ENCODE data around the gene BRI3BP.
"Not testable (repeated sequence)": the region's sequence is repeated elsewhere in the genome, so short reads cannot be mapped to it uniquely, and the experiment has no call there.

BRI3BP gene

DNA sequence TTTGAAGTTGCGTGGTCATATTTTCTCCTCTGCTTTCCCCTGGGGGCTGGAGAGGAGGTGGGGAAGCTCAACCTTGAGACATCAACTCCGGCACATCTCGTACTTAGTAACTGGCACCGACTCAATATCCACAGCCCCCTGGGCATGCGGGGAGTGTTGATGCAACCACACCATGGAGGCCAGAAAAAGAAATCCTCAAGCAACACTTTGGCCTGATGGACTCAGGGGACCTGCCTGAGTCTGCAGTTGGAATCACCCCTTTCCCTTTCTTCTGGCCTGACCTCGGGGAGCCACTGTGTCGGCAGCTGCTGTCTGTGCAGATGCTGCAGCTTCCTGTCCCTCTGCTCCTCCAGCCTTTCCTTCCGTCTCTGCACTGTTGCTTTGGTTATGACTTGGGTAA lies 60.4 kb downstream of the BRI3BP start:
- DNase-seq (ENCODE audit: low read depth): no peak
- in situ Hi-C loops (cut with HindIII; ENCODE audit: low sequenced_read_pairs): no loop called here
- no peak overlapping the region for H3K4me3 ChIP-seq (ENCODE audit: low read depth, low read length)
- TF ChIP-seq, protein P1, sequence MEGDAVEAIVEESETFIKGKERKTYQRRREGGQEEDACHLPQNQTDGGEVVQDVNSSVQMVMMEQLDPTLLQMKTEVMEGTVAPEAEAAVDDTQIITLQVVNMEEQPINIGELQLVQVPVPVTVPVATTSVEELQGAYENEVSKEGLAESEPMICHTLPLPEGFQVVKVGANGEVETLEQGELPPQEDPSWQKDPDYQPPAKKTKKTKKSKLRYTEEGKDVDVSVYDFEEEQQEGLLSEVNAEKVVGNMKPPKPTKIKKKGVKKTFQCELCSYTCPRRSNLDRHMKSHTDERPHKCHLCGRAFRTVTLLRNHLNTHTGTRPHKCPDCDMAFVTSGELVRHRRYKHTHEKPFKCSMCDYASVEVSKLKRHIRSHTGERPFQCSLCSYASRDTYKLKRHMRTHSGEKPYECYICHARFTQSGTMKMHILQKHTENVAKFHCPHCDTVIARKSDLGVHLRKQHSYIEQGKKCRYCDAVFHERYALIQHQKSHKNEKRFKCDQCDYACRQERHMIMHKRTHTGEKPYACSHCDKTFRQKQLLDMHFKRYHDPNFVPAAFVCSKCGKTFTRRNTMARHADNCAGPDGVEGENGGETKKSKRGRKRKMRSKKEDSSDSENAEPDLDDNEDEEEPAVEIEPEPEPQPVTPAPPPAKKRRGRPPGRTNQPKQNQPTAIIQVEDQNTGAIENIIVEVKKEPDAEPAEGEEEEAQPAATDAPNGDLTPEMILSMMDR (IDR thresholded peaks at IDR 0.05; ENCODE audit: low read depth, low read length, missing control alignments): no peak

DNA sequence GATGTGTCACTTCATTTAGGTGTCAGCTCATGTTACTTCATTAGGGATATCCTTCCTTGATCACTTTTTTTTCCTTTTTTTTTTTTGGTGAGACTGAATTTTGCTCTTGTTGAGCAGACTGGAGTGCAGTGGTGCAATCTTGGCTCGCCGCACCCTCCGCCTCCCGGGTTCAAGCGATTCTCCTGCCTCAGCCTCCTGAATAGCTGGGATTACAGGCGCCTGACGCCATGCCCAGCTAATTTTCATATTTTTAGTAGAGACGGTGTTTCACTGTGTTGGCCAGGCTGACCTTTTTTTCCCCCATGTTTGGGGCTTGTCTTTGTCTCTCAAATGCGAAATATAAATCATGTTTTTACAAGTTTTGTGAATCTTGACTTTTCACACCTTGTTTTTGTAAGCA lies 62.1 kb downstream of the BRI3BP start:
- in situ Hi-C loops (cut with HindIII; ENCODE audit: low sequenced_read_pairs): no loop called here
- TF ChIP-seq, protein P1 (IDR thresholded peaks at IDR 0.05; ENCODE audit: low read depth, low read length, missing control alignments): no peak
- no peak overlapping the region for H3K4me3 ChIP-seq (ENCODE audit: low read depth, low read length)
- no peak for DNase-seq (ENCODE audit: low read depth)

DNA sequence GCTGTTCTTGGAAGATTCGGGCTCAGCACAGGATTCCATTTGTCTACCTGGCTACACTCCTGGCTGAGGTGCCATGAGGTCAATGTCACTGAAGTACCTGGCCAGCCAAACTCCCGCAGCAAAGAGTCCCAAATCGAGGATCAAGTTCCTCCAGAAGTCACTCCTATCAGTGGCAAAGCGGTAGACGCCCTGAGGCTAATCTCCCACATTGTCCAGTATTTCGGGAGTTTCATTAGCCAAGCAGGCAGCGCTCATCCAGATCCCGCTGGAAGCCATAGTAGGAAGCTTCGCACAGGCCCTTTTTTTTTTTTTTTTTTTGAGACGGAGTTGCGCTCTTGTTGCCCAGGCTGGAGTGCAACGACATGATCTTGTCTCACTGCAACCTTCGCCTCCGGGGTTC lies 62.9 kb downstream of the BRI3BP start:
- TF ChIP-seq, protein P1 (IDR thresholded peaks at IDR 0.05; ENCODE audit: low read depth, low read length, missing control alignments): no peak
- DNase-seq (ENCODE audit: low read depth): no peak
- in situ Hi-C loops (cut with HindIII; ENCODE audit: low sequenced_read_pairs): no loop called here
- H3K4me3 ChIP-seq (ENCODE audit: low read depth, low read length): no peak overlapping the region

DNA sequence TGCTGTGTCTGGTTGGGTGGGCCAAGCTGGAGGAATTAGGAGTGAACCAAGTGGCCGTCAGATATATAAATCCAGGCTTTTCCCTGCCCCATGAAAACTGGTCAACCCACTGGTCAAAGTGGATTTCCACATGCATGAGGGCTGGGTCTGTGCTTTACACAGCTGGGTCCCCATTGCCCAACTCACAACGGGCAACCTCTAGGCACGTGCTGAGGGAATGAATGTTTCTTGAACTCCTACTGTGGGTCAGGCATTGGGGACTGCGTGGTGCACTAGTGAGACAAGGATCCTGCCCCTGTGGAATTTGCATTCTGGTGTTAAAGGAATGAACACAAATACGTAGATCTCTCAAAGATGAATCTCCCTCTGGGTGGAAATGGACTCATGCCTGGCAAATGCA lies 64.3 kb downstream of the BRI3BP start:
- no peak for DNase-seq (ENCODE audit: low read depth)
- in situ Hi-C loops (cut with HindIII; ENCODE audit: low sequenced_read_pairs): no loop called here
- no peak overlapping the region for H3K4me3 ChIP-seq (ENCODE audit: low read depth, low read length)
- TF ChIP-seq, protein P1 (IDR thresholded peaks at IDR 0.05; ENCODE audit: low read depth, low read length, missing control alignments): no peak

DNA sequence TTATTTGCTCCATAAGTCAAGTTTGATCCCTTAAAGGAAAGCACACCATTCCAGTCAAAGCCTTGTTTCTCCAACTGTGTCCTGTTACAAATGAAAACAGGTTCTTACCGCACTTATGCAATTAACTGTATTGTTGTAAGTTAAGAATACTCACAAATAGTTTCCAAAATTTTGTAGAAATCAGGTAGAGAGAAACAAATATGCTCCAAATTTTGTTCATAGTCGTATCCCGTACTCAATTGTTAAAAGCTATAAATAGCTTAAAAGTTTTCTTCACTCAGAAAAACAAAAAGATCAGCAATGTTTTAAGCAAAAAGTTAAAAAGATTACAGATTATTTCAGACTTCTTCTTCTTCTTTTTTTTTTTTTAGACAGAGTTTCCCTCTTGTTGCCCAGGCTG lies 67.8 kb downstream of the BRI3BP start:
- no peak overlapping the region for H3K4me3 ChIP-seq (ENCODE audit: low read depth, low read length)
- no peak for DNase-seq (ENCODE audit: low read depth)
- in situ Hi-C loops (cut with HindIII; ENCODE audit: low sequenced_read_pairs): no loop called here
- TF ChIP-seq, protein P1 (IDR thresholded peaks at IDR 0.05; ENCODE audit: low read depth, low read length, missing control alignments): no peak

DNA sequence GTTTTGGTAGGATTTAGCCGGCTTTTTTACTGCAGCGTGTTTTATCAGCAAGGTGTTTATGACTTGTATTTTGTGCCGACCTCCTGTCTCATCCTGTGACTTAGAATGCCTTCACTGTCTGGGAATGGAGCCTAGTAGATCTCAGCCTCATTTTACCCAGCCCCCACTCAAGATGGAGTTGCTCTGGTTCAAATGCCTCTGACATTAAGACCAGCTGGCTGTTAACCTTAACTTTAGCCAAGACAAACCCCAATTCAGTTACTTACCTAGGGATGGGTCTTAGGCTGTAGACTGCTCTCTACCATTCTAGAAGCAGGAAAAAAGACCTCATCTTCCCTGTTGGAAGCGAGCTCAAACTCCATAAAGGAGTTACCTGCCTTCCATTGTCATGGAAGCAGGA lies 70.1 kb downstream of the BRI3BP start:
- H3K4me3 ChIP-seq (ENCODE audit: low read depth, low read length); DNase-seq (ENCODE audit: low read depth); in situ Hi-C loops (cut with HindIII; ENCODE audit: low sequenced_read_pairs): not testable (repeated sequence)

DNA sequence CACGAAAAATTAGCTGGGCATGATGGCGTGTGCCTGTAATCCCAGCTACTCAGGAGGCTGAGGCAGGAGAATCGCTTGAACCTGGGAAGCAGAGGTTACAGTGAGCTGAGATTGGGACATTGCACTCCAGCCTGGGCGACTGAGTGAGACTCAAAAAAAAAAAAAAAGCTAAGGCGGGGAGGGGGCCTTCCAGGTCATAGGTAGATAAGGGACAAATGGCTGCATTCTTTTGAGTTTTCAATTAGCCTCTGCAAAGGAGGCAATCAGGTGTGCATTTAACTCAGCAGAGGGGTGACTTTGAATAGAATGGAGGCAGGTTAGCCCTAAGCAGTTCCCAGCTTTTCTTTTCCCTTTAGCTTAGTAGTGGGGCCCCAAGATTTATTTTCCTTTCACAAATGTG lies 71.0 kb downstream of the BRI3BP start:
- in situ Hi-C loops (cut with HindIII; ENCODE audit: low sequenced_read_pairs): no loop called here
- DNase-seq (ENCODE audit: low read depth): no peak
- TF ChIP-seq, protein P1 (IDR thresholded peaks at IDR 0.05; ENCODE audit: low read depth, low read length, missing control alignments): no peak
- peak overlapping the region; percentile 79 for H3K4me3 ChIP-seq (ENCODE audit: low read depth, low read length)

Data from astrocyte of the cerebellum (primary cell).